CD4-positive, alpha-beta T cell (primary cell): Measurements from ENCODE around the gene ADAM8. TPM values are rescaled to one million over a fixed set of nuclear protein-coding genes. Genes with fewer than 3 reads are reported as not detected.

Source experiments
- ATAC-seq: fragments of 200-7000 bp; cut with Tn5 transposase; one replicate; pipeline ENCODE4 v1.10.0; 2022; ENCODE audit warnings: mild to moderate bottlenecking; ENCODE audit not compliant: poor library complexity
- CTCF ChIA-PET: fragments of 350-600 bp; sonication (Branson Sonifier 250); formaldehyde crosslinking; loops from one replicate; lab custom pipeline; 2021; ENCODE audit warnings: antibody characterized with exemption, inconsistent platforms; lab: Charles Lee
- POLR2A ChIA-PET: fragments of 350-600 bp; sonication (Branson Sonifier 250); formaldehyde crosslinking; loops from one replicate; lab custom pipeline; 2021; ENCODE audit warnings: antibody characterized with exemption, inconsistent platforms; lab: Charles Lee
- DNase-seq, 14 experiments: peaks; one replicate each; pipeline ENCODE4 v3.0.0-alpha.2; 2013 to 2020; ENCODE audit warnings: mixed read lengths in 2 of 14
- H3K27ac ChIP-seq, 2 donors: one replicate each; pipeline versions ENCODE4 v1.5.1 to v1.7.0; 2013; ENCODE audit warnings: low read length in 2 of 2, low read depth in 1 of 2, mild to moderate bottlenecking in 1 of 2
- H3K27me3 ChIP-seq, 2 experiments: 1 replicate in 1 of 2; 2 replicates in 1 of 2; pipeline versions ENCODE4 v1.6.1 to v1.7.0; 2013; ENCODE audit warnings: low read length in 2 of 2, control low read depth in 1 of 2, mild to moderate bottlenecking in 1 of 2, moderate library complexity in 1 of 2; ENCODE audit not compliant: insufficient read depth in 2 of 2, control insufficient read depth in 1 of 2
- H3K36me3 ChIP-seq: one replicate; pipeline ENCODE4 v1.6.1; 2013; ENCODE audit warnings: low read length, control low read depth; ENCODE audit not compliant: insufficient read depth
- H3K4me1 ChIP-seq: one replicate; pipeline ENCODE4 v1.6.1; 2013; ENCODE audit warnings: low read length, control low read depth; ENCODE audit not compliant: insufficient read depth
- H3K4me3 ChIP-seq: one replicate; pipeline ENCODE4 v1.5.1; 2013; ENCODE audit warnings: mild to moderate bottlenecking, low read length, moderate library complexity
- H3K9me3 ChIP-seq, 2 experiments: 1 replicate in 1 of 2; 2 replicates in 1 of 2; pipeline versions ENCODE4 v1.6.1 to v1.7.0; 2013; ENCODE audit warnings: low read length in 2 of 2, mild to moderate bottlenecking in 2 of 2, control low read depth in 1 of 2, moderate library complexity in 1 of 2; ENCODE audit not compliant: control insufficient read depth in 1 of 2, insufficient read depth in 1 of 2
- H3K27ac Mint-ChIP-seq: one replicate; pipeline ENCODE4 v1.8.0; 2020; ENCODE audit warnings: mixed read lengths
- H3K27me3 Mint-ChIP-seq: one replicate; pipeline ENCODE4 v1.8.0; 2021; ENCODE audit warnings: mixed read lengths
- H3K36me3 Mint-ChIP-seq: one replicate; pipeline ENCODE4 v1.8.0; 2021; ENCODE audit warnings: low read depth, mixed read lengths
- H3K4me1 Mint-ChIP-seq: one replicate; pipeline ENCODE4 v1.8.0; 2021; ENCODE audit warnings: low read depth, mixed read lengths
- H3K4me3 Mint-ChIP-seq: one replicate; pipeline ENCODE4 v1.8.0; 2020; ENCODE audit warnings: mild to moderate bottlenecking, mixed read lengths
- H3K9me3 Mint-ChIP-seq: one replicate; pipeline ENCODE4 v1.8.0; 2020; ENCODE audit warnings: mixed read lengths
- CTCF ChIP-seq: fragments of 200-600 bp; IDR thresholded peaks from one replicate; pipeline ENCODE4 v1.8.0; 2022; ENCODE audit warnings: antibody characterized with exemption, mild to moderate bottlenecking
- intact Hi-C, 2 experiments: fragments of 100-400 bp; cut with DNase I in 1 of 2; cut with micrococcal nuclease in 1 of 2; formaldehyde crosslinking; loops; one replicate each; pipeline versions ENCODE4 v1.15.1 to v1.9.0; 2023 to 2025; cut with DNase I, micrococcal nuclease
- total RNA-seq, 174 experiments: library from RNA in 2 of 174; stranded (reverse) in 2 of 174; gene quantifications; one replicate each; pipeline ENCODE4 v1.2.3 and lab custom pipeline; 2021 to 2026

ADAM8 gene
- total RNA-seq, 2 experiments from 2014 or later: 95.6 to 95.9 TPM

GRCh38 chr10:133298466-133298865, 21.8 kb upstream of the ADAM8 start:
- H3K27ac ChIP-seq: no peak overlapping the region
- H3K27ac Mint-ChIP-seq: no peak overlapping the region
- no peak for TF ChIP-seq CTCF
- H3K36me3 Mint-ChIP-seq: peaks cover 85% of the 10 kb centered on the region
- no peak overlapping the region for H3K4me3 ChIP-seq
- intact Hi-C loops: no loop called here
- H3K4me3 Mint-ChIP-seq: no peak overlapping the region
- ChIA-PET CTCF (interaction anchor here (1.8 kb wide), 1 partner anchor 10 kb away, joined by 4 read pairs; no protein-coding TSS in a partner anchor), POLR2A (no interaction called here)
- peaks cover 4% of the 10 kb centered on the region for H3K4me1 ChIP-seq
- no peaks in the 10 kb centered on the region for H3K9me3 Mint-ChIP-seq
- DNase-seq (no peak), ATAC-seq (no peak)
- H3K9me3 ChIP-seq: no peaks in the 10 kb centered on the region
- no peaks in the 10 kb centered on the region for H3K4me1 Mint-ChIP-seq
- H3K27me3 ChIP-seq: no peaks in the 10 kb centered on the region
- H3K27me3 Mint-ChIP-seq: no peaks in the 10 kb centered on the region
- peaks cover 88% of the 10 kb centered on the region for H3K36me3 ChIP-seq

GRCh38 chr10:133297504-133297903, 20.8 kb upstream of the ADAM8 start:
- H3K27ac Mint-ChIP-seq: no peak overlapping the region
- H3K9me3 Mint-ChIP-seq: no peaks in the 10 kb centered on the region
- no peak for ATAC-seq
- Histone ChIP-seq H3K9me3 (no peaks in the 10 kb centered on the region), H3K4me1 (peaks cover 4% of the 10 kb centered on the region), H3K36me3 (peaks cover 94% of the 10 kb centered on the region), H3K27ac (no peak overlapping the region), H3K27me3 (no peaks in the 10 kb centered on the region), H3K4me3 (no peak overlapping the region)
- ChIA-PET POLR2A (no interaction called here), CTCF (no interaction called here)
- no peaks in the 10 kb centered on the region for H3K4me1 Mint-ChIP-seq
- intact Hi-C loops: loop anchor here in 1 of 2 experiments (2.0 kb wide), 1 partner anchor 19 kb away; no protein-coding TSS in a partner anchor
- no peaks in the 10 kb centered on the region for H3K27me3 Mint-ChIP-seq
- no peak for TF ChIP-seq CTCF
- no peak for DNase-seq
- peaks cover 79% of the 10 kb centered on the region for H3K36me3 Mint-ChIP-seq
- H3K4me3 Mint-ChIP-seq: no peak overlapping the region

- POLR2A ChIA-PET: no interaction called here
- H3K4me3 Mint-ChIP-seq: no peak overlapping the region
- no peak for ATAC-seq
Measured at GRCh38 chr10:133295426-133296320, 19.0 kb upstream of the ADAM8 start.

More at GRCh38 chr10:133295426-133296320, 19.0 kb upstream of the ADAM8 start:
- Mint-ChIP-seq H3K27me3 (no peaks in the 10 kb centered on the region), H3K27ac (no peak overlapping the region), H3K9me3 (no peaks in the 10 kb centered on the region), H3K36me3 (peaks cover 73% of the 10 kb centered on the region), H3K4me1 (no peaks in the 10 kb centered on the region)
- Histone ChIP-seq H3K4me1 (peaks cover 4% of the 10 kb centered on the region), H3K9me3 (no peaks in the 10 kb centered on the region), H3K27ac (no peak overlapping the region), H3K27me3 (no peaks in the 10 kb centered on the region), H3K36me3 (peaks cover 85% of the 10 kb centered on the region), H3K4me3 (no peak overlapping the region)
- CTCF ChIA-PET: no interaction called here
- intact Hi-C loops: loop anchor here in 1 of 2 experiments (2.0 kb wide), 1 partner anchor 17 kb away; no protein-coding TSS in a partner anchor
- DNase-seq: no peak
- TF ChIP-seq CTCF: no peak
